Smooth muscle cell of the umbilical artery (primary cell): ENCODE results near the gene PRH1. TPM values are rescaled to one million over a fixed set of nuclear protein-coding genes. Genes with fewer than 3 reads are reported as not detected.

ENCODE experiments used
- total RNA-seq: library from RNA; depleted of rRNA; stranded (reverse); fragments of >200 nt; gene quantifications from 2 replicates; pipeline ENCODE4 v1.2.3, GENCODE V29; 2014

PRH1 gene
- total RNA-seq: 17.6 and 21.4 TPM in 2 replicates

DNA sequence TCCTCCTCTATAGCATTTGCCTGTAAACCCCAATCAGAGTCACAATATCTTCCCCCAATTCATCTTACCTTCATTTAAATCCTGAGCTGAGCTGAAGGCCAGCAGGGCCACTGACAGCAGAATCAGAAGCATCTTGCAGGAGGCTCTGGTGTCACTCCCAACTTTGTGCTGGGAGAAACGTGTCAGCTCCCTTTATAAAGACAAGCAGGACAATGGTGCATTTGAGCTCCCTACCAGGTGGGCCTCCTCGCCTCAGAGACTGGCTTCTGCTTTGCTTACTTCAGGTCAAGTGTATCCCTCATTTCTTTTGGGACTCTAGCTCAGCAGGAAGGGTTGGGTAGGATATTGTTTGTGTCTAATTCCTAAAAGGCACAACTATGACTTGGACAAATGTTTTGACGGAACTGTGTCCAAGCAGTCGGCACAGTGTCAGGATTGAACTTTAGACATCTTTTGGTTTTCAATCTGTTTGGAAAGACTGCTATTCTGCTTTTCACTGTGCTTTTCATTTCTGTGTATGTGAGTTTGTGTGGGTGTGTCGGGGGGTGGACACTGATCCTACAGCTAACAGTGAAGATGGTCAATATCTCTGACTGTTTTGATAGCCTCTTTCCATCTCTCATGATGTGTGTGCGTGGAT lies at the start of gene PRH1:
Gene PRH1, minus strand, starts transcription at position 170 of the 640 bp plus-strand sequence. Its CDS starts 38 bp downstream, at position 132.

DNA sequence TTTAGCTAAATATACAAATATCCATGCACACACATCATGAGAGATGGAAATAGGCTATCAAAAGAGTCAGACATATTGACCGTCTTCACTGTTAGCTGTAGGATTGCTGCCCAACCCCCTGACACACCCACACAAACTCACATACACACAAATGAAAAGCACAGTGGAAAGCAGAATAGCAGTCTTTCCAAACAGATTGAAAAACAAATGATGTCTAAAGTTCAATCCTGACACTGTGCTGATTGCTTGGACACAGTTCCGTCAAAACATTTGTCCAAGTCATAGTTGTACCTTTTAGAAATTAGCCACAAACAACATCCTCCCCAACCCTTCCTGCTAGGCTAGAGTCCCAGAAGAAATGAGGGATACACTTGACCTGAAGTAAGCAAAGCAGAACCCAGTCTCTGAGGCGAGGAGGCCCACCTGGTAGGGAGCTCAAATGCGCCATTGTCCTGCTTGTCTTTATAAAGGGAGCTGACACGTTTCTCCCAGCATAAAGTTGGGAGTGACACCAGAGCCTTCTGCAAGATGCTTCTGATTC lies 44.8 kb upstream of the PRH1 start, which contains the start of gene PRH2:
Gene PRH2, plus strand, starts transcription at position 491 of the 541 bp plus-strand sequence. Its CDS starts 38 bp downstream, at position 529.

DNA sequence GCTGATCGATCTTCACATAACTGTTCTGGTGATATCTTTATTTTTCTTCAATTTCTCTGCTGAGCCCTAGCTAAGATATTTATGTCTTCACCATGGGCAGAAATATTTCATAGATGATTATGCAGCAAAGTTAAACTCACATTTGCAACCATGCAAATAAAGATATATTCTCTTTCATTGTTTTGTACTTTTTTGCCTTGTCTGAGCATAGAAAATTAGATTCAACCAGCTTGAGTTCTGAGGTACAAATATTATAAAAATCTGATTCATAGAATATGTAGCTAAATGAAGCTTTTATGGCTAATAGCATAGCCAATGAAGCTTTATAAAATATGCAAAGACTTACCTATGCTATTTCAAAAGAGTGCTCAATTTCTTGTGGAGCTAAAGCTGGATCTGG lies 25.4 kb upstream of the PRH1 start, which contains the start of gene TAS2R13:
Gene TAS2R13, minus strand, starts transcription at position 101 of the 400 bp plus-strand sequence. CDS start 264 bp downstream, outside the sequence.

DNA sequence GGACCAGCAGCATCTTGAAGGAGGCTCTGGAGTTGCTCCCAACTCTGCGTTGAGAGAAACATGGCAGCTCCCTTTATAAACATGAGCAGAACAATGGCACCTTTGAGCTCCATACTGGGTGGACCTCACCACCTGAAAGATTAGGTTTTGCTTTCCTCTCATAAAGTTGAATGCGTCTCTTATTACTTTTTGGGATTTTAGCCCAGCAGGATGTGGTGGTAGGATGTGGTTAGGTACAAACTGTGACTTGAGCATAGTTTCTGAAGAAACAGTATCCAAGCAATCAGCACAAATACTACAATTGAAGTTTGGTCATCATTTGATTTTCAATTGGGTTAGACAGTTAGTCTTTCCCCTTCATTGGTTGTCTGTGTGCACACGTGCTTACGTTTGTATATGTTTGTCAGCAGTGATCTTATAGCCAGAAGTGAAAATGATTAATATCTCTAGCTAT lies 34.6 kb downstream of the PRH1 start, which contains the start of gene PRR4:
Gene PRR4, minus strand, starts transcription at position 51 of the 454 bp plus-strand sequence. Its CDS starts 38 bp downstream, at position 13.

Other genes with a start within 250 kb of the PRH1 start
- 1.6 TPM in 1 of 2 replicates, not detected in the other for gene STYK1, start 210.2 kb downstream of the PRH1 start, total RNA-seq
- 42.8 and 112 TPM in 2 replicates for gene YBX3, start 160.9 kb downstream of the PRH1 start, total RNA-seq
- gene TAS2R7, start 81.6 kb downstream of the PRH1 start, total RNA-seq: not detected in 2 replicates
- gene TAS2R8, start 77.0 kb downstream of the PRH1 start, total RNA-seq: not detected in 2 replicates
- 0.30 and 0.37 TPM in 2 replicates for gene TAS2R9, start 74.1 kb downstream of the PRH1 start, total RNA-seq
- 0.59 and 2.4 TPM in 2 replicates for gene TAS2R10, start 57.9 kb downstream of the PRH1 start, total RNA-seq
- gene PRR4, start 34.8 kb downstream of the PRH1 start, total RNA-seq: 1.2 and 2.0 TPM in 2 replicates
- 1.2 and 4.2 TPM in 2 replicates for gene TAS2R13, start 25.3 kb upstream of the PRH1 start, total RNA-seq
- 0.28 TPM in 1 of 2 replicates, not detected in the other for gene PRH2, start 45.0 kb upstream of the PRH1 start, total RNA-seq
- 4.2 and 5.4 TPM in 2 replicates for gene TAS2R14, start 55.0 kb upstream of the PRH1 start, total RNA-seq
- gene TAS2R50, start 102.7 kb upstream of the PRH1 start, total RNA-seq: 3.9 and 8.6 TPM in 2 replicates
- gene TAS2R20, start 114.0 kb upstream of the PRH1 start, total RNA-seq: 3.9 and 6.6 TPM in 2 replicates
- 4.8 and 11.1 TPM in 2 replicates for gene TAS2R19, start 138.4 kb upstream of the PRH1 start, total RNA-seq
- 6.8 and 10.9 TPM in 2 replicates for gene TAS2R31, start 147.2 kb upstream of the PRH1 start, total RNA-seq
- 1.8 and 4.8 TPM in 2 replicates for gene TAS2R46, start 178.0 kb upstream of the PRH1 start, total RNA-seq
- gene TAS2R43, start 208.1 kb upstream of the PRH1 start, total RNA-seq: 3.3 TPM in 1 of 2 replicates, not detected in the other